NCI-H146 (cell line): ENCODE measurements around the gene ADORA2A.

Experiments
- DNase-seq: peaks from one replicate; lab custom pipeline; 2025; lab: John Stamatoyannopoulos, UW

The ADORA2A gene

DNA sequence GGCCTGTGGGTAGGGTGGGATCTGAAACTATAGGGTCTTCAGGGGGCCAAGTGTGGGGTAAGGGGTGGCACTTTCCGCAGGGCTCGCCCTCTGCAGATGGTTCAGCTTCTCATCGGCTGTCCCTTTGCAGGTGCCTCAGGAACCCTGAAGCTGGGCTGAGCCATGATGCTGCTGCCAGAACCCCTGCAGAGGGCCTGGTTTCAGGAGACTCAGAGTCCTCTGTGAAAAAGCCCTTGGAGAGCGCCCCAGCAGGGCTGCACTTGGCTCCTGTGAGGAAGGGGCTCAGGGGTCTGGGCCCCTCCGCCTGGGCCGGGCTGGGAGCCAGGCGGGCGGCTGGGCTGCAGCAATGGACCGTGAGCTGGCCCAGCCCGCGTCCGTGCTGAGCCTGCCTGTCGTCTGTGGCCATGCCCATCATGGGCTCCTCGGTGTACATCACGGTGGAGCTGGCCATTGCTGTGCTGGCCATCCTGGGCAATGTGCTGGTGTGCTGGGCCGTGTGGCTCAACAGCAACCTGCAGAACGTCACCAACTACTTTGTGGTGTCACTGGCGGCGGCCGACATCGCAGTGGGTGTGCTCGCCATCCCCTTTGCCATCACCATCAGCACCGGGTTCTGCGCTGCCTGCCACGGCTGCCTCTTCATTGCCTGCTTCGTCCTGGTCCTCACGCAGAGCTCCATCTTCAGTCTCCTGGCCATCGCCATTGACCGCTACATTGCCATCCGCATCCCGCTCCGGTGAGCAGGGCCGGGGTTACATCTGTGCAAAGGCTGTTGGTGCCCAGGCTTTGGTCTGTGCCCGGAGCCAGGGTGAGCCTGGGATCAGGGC lies 5.8 kb downstream of the ADORA2A start:
- no peak for DNase-seq

- DNase-seq, result no peak
Observed at GRCh38 chr22:24433828-24434470, 6.5 kb downstream of the ADORA2A start.

- no peak for DNase-seq
Observed at GRCh38 chr22:24434471-24435322, 7.3 kb downstream of the ADORA2A start.

GRCh38 chr22:24435323-24435645 lies 7.9 kb downstream of the ADORA2A start:
- no peak for DNase-seq

DNA sequence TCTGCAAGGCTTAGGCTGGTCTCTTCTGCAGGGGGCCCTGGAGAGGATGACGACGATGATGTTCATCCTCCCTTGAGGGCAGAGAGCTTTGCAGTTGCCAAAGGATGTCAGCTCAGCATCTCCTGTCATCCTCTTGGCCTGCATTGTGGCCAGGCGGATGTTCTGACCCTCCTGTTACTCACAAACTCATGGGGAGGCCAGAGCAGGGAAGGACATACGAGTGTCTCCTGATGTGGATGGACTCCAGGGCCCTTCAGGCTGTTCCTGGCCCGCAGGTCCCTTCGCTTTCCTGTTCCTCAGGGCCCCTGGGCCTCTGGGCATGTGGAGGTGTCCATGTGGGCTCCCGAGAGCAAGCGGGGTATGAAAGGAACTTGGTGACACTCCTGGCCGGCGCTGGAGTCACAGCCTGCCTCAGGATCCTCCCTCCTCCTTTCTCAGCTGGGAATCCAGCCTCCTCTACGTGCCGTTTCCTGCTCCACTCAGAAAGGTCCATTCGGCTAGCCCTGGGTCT lies 8.5 kb downstream of the ADORA2A start:
- no peak for DNase-seq

- no peak for DNase-seq
Observed at GRCh38 chr22:24436553-24436952, 9.2 kb downstream of the ADORA2A start.

GRCh38 chr22:24437091-24437490 lies 9.7 kb downstream of the ADORA2A start:
- DNase-seq, result no peak

- no peak for DNase-seq
Observed at GRCh38 chr22:24437741-24438328, 10.4 kb downstream of the ADORA2A start.

DNA sequence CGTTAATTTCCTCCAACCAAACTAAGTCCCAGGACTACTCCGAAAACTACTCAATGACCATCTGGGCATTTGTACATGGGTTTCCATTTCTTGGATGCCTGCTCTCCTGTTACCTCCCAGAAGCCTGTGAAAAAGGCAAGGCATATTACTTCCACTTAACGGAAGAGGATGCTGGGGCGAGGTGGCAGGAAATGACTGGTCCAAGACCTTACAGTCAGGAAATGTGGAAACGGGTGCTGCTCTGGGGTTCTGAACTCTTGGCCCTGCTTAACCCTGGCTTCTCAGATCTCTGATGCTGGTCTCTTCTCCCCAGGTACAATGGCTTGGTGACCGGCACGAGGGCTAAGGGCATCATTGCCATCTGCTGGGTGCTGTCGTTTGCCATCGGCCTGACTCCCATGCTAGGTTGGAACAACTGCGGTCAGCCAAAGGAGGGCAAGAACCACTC lies 12.9 kb downstream of the ADORA2A start:
- no peak for DNase-seq

- DNase-seq, result no peak
Observed at GRCh38 chr22:24440718-24441405, 13.5 kb downstream of the ADORA2A start.

DNA sequence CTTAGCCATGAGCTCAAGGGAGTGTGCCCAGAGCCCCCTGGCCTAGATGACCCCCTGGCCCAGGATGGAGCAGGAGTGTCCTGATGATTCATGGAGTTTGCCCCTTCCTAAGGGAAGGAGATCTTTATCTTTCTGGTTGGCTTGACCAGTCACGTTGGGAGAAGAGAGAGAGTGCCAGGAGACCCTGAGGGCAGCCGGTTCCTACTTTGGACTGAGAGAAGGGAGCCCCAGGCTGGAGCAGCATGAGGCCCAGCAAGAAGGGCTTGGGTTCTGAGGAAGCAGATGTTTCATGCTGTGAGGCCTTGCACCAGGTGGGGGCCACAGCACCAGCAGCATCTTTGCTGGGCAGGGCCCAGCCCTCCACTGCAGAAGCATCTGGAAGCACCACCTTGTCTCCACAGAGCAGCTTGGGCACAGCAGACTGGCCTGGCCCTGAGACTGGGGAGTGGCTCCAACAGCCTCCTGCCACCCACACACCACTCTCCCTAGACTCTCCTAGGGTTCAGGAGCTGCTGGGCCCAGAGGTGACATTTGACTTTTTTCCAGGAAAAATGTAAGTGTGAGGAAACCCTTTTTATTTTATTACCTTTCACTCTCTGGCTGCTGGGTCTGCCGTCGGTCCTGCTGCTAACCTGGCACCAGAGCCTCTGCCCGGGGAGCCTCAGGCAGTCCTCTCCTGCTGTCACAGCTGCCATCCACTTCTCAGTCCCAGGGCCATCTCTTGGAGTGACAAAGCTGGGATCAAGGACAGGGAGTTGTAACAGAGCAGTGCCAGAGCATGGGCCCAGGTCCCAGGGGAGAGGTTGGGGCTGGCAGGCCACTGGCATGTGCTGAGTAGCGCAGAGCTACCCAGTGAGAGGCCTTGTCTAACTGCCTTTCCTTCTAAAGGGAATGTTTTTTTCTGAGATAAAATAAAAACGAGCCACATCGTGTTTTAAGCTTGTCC lies 14.3 kb downstream of the ADORA2A start:
- no peak for DNase-seq

DNA sequence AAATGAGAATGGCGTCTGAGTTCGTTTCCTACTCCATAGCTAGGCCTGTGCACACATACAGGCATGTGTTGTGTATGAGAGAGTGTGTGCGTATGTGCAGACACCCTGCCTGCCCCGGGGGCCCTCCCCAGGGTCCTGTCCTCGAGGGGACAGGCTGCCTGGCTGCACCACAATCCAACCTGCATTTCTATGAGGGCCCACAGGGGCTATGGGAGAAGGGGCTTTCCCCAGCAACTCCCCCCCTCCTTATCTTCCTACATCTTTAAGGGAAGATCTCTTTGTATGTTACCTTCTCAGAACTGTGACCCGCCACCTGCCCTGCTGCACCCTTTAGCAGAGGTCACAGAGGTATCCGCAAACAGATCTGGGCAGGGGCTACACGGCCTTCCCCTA lies 14.9 kb downstream of the ADORA2A start:
- no peak for DNase-seq

DNA sequence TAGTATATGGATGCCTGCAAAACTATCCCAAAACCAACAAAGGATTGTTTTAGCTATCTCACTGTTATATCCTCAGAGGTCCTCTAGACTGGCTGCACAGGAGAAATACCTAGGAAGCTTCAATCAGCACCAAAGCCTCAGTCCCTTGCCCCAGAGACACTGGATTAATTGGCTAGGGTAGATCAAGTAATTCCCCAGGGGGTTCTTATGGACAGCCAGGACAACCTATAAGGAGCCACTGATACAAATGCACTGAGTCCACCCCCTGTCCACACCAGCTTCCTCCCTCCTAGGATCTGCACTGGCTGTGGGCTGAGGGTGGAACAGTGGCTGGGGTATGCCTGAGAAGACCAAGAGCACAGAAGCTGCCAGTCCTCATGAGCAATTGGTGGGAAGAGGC lies 16.3 kb downstream of the ADORA2A start:
- DNase-seq, result no peak

- DNase-seq, result no peak
Observed at GRCh38 chr22:24444251-24444650, 16.9 kb downstream of the ADORA2A start.

GRCh38 chr22:24444729-24445466 lies 17.5 kb downstream of the ADORA2A start:
- no peak for DNase-seq

DNA sequence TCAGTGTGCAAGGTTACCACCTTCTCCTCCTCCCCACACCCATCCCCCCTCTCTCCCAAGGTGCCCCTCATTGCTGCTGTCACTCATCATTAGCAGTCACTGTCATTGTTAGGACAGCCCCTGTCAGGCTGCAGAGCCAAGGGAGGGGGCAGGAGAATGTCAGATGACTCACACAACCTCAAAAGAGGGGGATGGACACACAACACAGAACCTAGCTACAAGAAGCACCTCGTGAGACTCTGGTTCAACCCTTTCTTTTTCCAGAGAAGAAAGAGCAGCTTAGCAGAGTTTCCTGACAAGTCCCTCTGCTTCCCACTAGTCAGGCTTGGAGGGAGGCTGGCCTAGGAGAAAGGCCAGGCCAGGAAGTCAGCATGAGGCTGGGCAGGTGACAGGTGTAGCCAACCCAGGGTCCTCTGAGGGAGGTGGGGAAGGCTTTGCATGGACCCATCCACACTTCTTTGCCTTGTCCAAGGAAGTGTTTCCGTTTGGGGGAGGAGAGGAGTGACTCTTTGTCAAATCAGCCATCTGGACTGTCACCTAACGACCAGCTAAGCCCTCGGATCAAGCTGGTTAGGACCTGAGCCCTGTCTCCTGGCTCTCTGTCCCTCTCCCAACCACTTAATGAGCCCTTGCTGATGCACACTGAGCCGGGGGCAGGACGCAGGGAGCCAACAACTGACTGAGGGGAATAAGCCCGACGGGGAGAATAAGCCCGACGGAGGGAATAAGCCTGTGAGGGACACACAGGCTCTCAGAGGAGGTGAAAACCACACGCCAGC lies 18.3 kb downstream of the ADORA2A start:
- DNase-seq, result peak; percentile 20

GRCh38 chr22:24446260-24446611 lies 18.8 kb downstream of the ADORA2A start:
- DNase-seq, result no peak

GRCh38 chr22:24450610-24451009 lies 23.2 kb downstream of the ADORA2A start:
- DNase-seq, result peak; percentile 92

DNA sequence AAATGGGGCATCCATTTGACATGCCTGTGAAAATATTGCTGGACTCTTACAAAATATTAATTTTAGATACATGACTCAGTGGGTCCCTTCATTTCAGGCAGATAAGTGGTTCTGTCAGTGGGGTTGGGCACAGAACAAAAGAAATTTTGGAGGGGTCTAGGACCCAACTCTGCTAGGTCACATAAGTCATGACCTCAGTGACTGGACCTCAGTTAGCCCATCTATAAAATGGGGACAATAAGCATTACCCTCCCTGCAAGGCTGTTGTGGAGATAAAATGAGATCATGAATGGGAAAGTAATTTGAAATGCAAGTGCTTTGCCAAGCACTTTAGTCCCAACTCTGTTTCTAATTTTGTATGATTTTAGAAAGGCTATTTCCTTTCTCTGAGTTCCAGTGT lies 23.8 kb downstream of the ADORA2A start:
- DNase-seq, result no peak
